Stimulated activated CD8-positive, alpha-beta memory T cell treated with anti-CD3 and anti-CD28 coated beads, Interleukin-4, amount 100 ng/mL, for 48 hours (primary cell): ENCODE results near the gene DLX1.
A peak's percentile ranks its signal among the peaks of the same experiment; 100 is the strongest.
"Not testable (repeated sequence)": the region's sequence is repeated elsewhere in the genome, so short reads cannot be mapped to it uniquely, and the experiment has no call there.

Experiments used
- DNase-seq: peaks from one replicate; pipeline ENCODE4 v3.0.0-alpha.2; 2020

Gene DLX1

DNA sequence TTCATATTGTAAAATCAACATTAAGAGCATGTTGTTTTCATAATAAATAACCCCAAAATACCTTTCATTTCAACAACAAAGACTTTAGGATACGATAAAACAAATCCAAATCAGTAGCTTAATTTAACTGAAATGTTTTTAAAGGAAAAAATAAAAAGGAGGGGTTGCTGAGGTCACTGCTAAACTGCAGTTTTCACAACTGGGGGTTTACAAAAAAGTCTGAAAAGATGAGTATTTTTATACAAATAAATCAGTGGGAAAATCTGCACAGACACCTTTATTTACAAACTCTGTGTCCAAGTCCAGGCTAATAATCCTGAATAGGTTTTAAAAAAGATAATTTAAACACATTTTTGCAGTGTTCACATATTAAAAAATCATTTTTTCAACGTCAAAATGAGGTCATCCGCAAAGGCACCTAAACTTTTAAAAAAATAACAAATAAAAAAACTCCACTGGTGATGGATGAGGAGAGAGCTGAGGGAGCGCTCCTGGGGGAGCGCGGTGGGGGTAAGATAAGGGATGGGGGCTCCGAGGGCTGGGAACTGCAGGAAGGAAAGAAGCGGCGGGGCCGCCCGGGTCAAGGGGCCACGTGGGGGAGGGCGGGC, 14.3 kb downstream of the DLX1 start:
- DNase-seq = no peak

DNA sequence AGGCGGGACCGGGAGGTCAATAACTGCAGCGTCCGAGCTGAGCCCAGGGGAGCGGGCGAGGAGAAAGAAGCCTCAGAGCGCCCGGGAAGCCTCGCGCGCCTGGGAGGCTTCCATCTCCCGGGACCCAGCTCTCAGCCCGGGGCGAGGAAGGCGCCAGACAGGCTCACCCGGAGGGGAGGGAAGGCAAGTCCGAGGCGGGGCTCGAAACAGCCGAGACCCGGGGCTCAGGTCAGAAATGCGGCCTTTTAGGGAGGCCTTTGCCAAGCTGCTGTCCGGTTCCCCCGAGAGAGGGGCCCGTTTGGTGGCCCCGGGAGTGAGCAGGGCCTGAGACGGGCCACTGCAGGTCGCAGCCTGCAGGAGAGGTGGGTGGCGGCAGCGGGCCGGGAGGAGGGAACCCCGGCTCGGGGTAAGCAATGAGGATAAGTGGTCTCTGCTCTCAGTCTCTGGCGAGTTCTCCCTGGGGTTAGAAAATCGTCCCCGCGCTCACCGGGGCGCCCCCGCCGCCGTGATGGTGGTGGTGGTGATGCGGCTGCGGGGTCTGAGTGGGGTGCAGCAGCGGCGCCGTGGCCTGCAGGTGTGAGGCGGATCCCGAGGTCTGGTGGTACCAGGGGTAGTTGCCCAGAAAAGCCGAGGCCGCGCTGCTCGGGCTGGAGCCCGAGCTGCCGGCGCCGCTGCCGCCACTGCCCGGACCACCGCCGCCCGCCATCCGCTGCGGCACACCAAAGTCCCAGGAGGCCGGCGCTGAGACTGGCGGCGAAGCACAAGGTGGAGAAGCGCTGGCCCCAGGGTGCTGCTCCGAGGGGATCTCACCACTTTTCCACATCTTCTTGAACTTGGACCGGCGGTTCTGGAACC, 15.0 kb downstream of the DLX1 start:
- no peak for DNase-seq

DNA sequence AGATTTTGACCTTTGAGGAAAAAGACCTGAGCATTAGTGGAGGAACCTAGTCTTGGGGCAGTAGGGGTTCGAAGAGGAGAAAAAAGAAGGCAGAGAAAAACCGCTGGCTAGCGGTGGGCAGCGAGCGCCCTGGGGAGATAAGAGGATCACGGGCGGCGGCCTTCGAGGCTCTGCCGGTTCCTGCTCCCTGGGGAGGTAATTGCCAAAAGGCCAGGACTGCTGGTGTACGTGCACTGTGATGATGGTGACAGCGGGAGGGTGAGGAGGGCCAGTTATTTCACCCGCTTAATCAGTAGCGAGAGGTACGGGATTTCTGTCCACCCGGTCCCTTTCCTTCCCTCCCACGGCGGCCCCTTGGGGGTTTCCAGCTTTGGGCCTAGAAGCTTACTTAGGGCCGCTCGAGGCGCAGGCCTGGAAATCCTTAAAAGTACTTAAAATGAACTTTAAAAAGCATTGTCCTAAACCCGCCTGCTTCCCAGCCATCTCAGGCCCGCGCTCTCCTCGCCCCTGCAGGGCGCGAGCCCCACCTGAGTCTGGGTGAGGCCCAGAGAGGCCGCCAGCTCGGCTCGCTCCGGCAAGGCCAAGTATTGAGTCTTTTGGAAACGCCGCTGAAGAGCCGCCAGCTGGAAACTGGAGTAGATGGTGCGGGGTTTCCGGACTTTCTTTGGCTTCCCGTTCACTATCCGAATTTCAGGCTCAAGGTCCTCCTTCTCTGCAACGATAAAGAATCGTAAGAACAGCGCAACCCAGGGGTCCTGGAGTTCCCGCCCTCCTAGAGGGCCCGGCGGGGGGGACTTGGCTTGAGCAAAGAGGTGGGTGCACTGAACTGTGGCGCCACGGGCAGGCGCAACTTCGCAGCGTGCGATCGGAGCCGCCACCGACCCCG, 15.9 kb downstream of the DLX1 start:
- no peak for DNase-seq

DNA sequence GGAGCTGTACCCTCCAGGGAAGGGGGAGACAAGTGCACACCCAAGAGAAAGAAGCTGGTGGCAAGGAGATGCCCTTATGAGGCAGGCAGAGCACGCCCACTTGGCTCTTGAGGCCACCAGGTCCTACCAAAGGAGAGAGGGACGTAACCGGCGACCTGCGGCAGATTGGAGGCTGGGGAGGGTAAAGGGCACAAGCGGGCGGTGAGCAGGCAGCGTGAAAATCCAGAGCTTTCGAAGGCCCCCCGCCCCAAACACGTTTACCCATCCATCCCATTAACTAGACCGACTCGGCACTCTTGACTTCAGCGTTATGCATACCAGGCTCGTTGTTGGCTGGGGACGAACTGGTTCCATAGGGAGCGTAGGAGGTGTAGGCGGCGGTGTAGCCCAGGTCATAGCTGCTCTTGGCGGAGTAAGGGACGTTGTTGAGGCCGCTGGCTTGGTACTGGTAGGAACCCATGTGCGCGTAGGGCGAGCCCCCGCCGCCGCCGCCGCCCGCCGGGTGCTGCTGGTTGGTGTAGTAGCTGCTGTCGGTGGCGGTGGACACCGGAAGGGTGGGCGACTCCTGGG, 16.6 kb downstream of the DLX1 start:
- DNase-seq = peak; percentile 53

DNA sequence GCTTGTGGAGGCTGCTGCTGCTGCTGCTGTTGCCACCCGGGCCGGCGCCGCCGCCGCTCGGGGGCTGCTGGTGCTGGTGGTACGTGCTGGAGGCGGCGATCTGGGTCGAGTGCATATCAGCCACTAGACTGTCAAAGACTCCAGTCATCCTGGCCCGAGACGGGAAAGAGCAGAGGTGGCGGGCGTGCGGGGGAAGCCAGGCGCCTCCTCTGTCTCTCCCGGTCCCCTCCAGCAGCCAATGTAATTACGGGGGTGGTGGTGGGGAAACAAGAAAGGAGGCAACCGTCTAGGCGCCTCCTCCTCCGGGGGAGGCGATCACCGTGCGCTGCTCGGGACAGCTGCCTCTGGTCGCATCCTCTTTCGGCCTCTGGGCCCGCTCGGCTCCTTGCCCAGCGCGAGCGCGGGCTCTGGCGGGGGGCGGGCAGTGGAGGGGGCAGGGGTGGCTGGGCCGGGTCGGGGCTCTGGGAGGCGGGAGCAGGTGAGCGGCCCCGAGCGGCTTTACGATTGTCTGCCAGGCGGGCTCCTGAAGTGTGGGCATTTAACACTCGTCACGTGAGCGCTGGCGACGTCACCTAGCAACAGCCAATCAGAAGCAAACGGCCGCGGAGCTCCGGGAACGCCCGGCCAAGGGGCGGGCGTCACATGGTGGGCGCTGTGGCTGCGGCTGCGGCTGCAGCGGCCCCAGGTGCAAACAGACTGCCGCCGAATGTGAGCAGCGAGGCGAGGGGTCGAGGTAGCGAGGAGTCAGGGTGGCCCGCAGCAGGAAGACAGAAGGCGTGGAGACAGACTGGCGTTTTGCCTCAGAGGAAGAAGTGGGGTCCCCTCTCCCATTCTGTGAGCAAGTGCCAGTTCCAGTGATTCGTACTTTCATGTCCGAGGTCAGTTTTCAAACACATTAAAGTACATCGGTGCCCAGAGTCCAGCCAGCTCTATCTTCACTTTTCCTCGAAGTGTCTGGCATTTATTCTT, 17.4 kb downstream of the DLX1 start, which contains the start of gene DLX2:
Gene DLX2, minus strand, starts transcription at position 510 of the 969 bp plus-strand sequence. Its CDS starts 362 bp downstream, at position 148.
- DNase-seq = peak; percentile 87

DNA sequence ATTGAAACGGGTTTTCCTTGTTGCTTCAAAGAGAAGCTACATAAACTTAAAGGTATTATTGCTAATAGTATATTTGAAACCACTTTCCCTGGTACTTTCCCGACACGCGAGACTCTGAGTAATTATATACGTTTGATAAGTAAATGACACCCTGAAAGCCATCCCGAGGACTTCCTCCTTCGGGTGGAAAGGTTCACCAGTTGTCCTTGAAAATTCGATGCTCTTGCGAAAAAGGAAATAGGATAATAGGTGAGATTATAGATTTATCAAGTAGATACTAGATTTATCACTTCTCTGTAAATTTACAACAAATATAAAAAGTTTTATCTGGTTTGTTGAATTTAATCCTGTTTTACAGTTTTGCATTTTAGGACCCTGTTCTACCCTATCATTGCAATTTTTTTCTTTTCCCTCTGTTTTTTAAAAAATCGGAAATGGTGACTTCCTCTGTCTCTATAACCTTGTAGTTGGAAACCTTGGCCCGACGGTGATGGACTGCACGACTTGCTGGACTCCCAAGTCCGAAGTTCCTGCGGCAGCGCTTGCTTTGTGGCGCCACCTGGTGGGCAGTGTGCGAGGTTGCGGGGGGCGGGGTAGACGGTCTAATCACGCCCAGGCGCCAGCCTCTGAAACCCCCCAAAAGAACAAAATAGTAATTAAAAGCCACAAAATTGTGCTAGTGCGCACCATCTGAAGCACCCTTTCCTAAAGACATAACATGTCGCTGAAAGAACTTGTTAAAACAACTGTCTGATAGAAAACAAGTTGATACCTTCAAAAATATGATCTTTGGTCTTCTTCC, 18.4 kb downstream of the DLX1 start:
- peak; percentile 89 for DNase-seq

DNA sequence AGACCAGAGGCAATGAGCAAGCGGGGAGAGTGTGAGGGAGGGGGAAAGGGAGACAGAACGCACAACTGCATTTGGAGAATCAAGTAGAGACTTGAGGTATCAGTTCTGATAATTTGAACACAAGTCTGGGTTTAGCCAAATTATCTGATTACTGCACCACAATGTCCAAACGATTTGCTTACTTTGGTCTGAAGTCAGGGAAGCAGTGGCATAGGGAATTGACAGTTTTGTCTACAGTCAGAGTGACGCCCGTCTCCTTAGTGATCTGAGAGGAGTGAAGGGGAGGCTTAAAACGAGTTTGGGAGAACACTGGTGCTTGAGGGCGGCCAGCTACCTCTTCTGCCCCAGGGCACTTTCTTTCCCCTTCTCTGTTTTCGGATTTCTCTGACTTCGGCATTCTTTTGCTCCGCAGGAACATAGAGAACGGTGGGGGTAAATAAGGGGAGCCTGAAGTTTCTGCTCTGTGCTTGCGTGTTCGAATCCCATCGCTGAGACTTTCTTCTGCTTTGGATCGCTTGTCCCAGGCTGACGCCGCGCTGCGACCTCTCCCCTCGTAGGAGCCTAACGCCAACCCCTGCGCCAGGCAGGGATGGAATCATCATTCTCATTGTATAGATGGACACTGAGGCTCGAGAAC, 20.3 kb downstream of the DLX1 start:
- DNase-seq = no peak

DNA sequence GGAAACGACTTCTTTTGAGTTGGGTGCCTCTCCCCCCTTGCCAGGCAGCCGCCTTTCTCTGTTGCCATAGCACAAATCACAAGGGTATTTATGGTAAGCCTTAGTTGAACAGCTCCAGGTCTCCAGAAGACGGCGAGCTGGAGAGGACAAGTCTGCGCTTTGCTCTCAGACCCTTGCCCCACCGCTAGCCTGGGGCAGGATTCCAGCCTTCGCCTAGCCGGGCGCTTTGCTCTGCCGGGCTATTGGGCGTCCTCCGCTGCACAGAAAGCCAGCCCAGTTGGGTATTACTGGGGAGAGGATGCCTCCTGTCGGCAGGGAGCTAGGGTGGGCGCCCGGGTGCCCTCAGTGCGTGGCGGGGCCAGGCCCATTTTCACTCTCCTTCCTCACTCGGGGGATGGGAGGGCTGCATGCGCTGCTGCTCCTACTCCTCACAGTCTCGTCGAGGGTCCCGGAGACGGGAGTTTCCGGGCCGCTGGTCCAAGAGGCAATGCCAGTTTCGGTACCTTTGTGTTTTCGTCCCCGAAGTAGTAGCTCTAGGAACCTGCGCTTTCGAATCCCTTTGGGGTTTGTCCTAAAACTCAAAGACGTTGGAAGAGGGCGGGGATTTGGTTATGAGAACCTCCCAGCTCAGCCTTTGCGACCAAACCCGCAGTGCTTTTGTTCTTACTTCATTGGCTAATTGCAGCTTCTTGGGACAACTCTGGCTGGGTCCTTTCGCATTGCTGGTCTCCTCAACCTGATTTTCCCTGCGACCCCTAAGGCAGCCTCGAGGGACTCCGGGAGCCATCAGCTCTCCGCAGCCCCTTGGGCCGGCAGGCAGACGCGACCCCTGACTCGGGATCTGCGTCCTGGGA, 21.0 kb downstream of the DLX1 start:
- peak; percentile 62 for DNase-seq

DNA sequence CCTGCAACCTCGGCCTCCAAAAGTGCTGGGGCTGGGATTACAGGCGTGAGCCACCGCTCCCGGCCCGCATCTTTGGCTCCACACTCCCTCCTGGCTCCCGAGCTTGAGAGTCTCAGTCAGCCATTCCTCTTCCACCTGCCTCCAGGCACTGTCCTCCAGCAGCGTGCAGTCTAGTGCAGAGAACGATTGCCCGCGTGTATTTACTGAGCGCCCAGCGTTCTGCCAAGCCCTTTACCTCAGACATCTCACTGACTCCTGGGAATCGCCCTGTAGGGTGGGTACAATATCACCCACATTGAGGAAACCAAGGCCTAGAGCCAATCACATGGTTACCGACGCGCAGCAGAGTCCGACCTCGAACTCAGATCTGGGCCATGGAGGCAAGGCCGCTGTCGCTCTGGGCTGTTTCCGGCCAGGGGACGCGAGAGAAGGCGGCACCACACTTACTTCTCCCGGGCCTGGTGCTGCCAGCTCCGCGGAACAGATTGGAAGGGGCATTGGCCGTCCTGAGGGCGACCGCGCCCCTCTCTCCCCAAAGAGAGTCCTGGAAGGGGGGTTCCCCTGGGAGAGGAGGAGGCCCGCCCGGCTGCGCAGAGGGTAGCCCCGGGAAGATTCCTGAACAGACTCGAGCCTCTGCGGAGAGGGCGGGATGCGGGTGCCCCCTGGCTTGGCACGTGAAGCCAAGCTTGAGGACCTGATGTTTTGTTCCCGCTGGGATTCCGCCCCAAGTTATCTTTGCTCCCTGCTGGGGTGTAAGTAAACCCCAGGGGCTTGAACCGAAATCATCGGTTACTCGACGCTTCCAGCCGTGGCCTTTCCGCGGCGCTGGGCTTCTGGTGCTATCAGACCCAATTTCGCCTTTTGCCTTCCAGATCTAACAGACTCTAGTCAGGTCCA, 22.6 kb downstream of the DLX1 start:
- no peak for DNase-seq

DNA sequence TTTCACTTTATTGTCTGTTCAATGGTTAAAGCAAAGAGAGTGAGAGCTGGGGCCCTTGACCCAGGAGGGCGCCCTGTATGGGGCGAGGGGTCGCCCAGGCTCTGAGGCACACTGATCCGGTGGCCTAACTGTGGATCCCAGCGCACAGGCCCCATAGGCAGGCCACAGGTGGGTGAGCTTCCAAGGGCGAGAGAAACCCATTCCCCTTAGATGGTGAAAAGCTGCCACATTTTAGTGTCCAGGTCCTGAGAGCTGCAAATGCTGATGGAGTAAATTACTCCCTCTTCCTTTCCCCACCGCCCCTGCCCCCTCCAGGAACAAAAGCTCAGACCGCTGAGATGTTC, 23.3 kb downstream of the DLX1 start:
- no peak for DNase-seq

DNA sequence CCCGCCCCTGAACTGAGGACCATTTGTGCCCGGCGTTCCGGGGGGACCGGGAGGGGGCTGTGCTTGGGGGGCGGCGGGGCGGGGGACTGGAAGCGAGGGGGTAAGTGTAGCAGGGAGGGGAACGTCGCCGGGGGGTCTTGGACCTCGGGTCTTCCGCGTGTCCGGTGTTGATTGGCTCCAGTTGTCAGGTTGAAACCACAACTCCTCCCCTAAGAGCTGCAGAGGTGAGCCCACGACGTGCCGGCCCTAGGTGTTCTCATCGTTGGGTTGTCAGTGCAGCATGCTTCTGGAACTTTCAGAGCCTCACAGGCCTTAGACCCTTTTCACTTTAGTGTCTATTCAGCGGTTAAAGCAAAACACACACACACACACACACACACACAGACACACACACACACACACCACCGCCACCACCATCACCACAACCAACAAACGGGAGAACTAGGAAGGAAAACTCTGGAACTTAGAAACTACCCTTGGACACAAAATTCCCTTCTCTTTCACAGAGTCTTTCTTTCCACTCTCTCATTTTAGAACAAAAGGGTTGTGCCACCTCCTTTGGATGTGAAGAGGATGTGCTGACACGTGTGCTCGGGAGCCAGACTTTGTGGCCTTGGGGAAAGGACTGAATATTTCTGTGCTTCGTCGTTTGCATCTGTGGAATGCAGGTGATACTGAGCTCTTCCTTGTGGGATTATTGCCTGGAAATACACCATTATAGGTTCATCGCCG, 24.1 kb downstream of the DLX1 start:
- no peak for DNase-seq

DNA sequence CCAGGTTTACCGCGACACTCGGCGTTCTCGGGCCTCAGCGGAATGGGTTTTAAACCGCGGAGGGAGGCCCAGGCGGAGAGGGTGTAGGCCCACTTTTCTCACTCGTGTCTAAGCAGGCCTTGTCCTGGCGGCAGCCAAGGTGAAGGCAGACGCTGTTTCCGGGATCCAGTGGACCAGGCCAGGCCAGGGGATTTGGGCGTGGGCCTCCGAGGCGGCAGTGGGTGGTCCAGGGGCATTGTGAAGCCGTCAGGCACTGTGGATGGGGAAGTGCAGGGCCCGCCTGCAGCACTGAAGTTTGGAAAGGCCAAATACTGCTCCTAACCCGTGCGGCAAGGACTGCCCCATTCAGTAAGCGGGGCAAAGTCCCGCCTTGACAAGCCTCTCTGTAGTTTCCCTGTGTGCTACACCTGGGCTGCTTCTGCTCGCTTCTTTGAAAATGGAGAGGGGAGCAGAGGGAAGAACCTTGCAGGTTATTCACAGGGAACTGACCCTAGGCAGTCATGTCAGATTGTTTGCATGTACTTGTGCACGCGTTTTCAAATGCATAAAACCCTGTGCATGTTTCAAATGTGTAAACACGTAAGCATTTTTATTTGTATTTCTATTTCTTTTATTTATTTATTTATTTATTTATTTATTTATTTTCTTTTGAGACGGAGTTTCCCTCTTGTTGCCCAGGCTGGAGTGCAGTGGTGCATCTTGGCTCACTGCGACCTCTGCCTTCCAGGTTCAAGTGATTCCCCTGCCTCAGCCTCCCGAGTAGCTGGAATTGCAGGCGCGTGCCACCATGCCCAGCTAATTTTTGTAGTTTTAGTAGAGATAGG, 24.9 kb downstream of the DLX1 start:
- no peak for DNase-seq

DNA sequence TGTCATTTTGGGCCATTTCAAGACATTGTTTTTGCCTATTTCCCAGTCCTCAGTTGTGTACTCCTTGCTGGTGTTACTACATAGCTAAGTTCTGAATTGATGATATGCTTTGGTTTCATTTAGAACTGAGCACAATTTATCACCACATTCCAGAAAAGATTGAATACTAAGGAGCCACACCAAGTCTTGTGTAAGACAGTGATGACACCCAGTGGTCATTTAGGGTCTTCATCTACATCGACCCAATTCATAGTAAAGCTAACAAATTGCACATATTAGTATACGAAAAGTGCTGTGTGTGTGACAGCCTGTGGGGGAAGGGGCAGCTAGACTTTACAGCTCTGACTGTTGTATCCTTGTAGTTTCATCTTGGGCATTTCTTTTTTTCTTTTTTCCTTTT, 28.3 kb downstream of the DLX1 start:
- no peak for DNase-seq

DNA sequence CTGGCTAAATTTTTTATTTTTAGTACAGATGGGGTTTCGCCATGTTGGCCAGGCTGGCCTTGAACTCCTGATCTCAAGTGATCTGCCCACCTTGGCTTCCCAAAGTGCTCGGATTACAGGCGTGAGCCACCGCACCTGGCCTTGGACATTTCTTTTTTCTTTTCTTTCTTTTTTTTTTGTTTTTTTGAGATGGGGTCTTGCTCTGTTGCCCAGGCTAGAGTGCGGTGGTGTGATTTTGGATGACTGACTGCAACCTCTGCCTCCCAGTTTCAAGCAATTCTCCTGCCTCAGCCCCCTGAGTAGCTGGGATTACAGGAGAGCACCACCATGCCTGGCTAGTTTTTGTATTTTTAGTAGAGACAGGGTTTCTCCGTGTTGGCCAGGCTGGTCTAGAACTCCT, 28.9 kb downstream of the DLX1 start:
- DNase-seq = not testable (repeated sequence)

DNA sequence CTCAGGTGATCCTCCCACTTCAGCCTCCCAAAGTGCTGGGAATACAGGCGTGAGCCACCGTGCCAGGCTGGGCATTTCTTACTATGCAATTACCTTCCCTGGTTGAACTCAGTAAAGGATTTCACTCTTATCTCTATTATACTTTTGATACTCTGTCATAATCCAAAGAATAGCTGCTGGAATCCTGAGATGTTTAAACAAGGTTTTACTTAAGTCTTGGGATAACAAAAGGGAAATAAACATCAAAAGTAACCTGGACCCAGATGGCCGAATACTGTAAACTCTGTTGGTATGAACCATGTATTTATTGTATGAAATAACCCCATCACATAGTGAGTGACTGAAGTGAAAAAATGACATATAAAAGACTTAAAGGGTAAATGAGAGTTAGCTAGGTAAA, 29.3 kb downstream of the DLX1 start:
- DNase-seq = no peak

DNA sequence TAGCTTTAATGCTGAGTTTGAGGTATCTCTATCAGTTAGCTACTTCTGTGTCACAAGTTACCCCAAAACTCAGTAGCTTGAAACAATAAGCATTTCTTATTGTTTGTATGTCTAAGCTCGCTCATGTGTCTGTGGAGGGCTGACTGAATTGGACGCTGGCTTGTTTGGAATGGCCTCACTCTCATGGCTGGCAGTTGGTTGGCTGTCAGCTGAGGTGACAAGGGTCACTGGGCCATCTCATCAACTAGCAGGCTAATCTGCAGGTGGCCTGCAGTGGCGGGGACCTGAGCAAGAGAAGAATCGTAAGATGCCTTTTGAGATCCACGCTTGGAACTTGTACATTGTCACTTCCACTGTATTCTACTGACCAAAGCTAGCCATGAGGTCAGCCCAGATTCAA, 30.8 kb downstream of the DLX1 start:
- DNase-seq = no peak

DNA sequence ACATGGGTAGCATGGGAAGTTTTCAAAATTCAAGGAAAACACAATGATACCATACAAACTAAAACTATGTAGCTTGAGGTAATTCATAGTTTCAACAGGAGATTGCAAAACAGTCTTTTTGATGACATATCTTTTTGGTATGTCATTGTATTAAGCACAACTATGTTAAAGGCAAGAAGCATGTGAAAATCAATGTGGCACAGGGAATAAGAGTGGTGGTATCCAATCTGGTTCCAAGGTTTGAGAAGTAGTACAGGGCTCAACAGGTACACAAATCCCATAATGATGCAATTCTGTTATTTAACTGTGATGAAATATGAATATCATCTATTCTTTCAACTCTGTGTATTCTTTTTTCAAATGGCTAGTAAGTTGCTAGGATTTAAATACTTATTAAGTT, 33.8 kb downstream of the DLX1 start:
- no peak for DNase-seq
